PFSK-1 (cell line): ENCODE measurements around the gene OBSL1.

Experiments used
- POLR2AphosphoS5 ChIP-seq: IDR thresholded peaks from 2 replicates; pipeline ENCODE4 v1.6.1; 2012; ENCODE audit warnings: low read depth, mild to moderate bottlenecking, control low read depth, low read length, moderate library complexity
- TAF1 ChIP-seq: IDR thresholded peaks from 2 replicates; pipeline ENCODE4 v1.6.1; 2012; ENCODE audit warnings: low read length, control low read depth, borderline replicate concordance; ENCODE audit not compliant: insufficient read depth
- TF ChIP-seq, protein P1 (sequence below), 2 experiments: IDR thresholded peaks; 2 replicates each; pipeline versions ENCODE4 v1.6.1 to v1.8.0; 2011 to 2012; ENCODE audit warnings: low read depth in 2 of 2, low read length in 2 of 2, control low read depth in 1 of 2, inconsistent platforms in 1 of 2, mild to moderate bottlenecking in 1 of 2, moderate library complexity in 1 of 2; ENCODE audit not compliant: insufficient read depth in 1 of 2

DNA sequence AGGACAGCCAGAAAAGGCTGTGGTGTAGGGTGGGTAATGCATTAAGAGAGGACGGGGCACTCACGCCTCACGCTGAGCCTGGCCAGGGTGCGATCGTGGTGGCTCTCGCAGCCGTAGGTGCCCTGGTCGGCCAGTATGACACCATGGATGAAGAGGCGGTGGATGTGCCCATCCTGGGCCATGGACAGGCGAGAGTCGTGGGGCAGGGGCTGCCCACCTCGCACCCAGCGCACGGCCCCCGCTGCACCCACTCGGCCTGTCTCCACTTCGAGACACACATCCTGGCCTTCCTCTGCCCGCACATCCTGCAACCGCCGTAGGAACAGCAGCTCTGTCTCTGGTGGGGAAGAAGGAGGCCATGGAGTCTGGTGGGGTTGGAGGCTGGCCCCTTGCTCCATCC lies 15.4 kb downstream of the OBSL1 start:
- TF ChIP-seq POLR2AphosphoS5 (no peak), TAF1 (no peak)
- TF ChIP-seq, protein P1, sequence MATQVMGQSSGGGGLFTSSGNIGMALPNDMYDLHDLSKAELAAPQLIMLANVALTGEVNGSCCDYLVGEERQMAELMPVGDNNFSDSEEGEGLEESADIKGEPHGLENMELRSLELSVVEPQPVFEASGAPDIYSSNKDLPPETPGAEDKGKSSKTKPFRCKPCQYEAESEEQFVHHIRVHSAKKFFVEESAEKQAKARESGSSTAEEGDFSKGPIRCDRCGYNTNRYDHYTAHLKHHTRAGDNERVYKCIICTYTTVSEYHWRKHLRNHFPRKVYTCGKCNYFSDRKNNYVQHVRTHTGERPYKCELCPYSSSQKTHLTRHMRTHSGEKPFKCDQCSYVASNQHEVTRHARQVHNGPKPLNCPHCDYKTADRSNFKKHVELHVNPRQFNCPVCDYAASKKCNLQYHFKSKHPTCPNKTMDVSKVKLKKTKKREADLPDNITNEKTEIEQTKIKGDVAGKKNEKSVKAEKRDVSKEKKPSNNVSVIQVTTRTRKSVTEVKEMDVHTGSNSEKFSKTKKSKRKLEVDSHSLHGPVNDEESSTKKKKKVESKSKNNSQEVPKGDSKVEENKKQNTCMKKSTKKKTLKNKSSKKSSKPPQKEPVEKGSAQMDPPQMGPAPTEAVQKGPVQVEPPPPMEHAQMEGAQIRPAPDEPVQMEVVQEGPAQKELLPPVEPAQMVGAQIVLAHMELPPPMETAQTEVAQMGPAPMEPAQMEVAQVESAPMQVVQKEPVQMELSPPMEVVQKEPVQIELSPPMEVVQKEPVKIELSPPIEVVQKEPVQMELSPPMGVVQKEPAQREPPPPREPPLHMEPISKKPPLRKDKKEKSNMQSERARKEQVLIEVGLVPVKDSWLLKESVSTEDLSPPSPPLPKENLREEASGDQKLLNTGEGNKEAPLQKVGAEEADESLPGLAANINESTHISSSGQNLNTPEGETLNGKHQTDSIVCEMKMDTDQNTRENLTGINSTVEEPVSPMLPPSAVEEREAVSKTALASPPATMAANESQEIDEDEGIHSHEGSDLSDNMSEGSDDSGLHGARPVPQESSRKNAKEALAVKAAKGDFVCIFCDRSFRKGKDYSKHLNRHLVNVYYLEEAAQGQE (IDR thresholded peaks at IDR 0.05; ENCODE audit: insufficient read depth in 1 of 2, low read depth in 2 of 2, low read length in 2 of 2) = no peak
